OCI-LY3 (cell line): ENCODE measurements around the gene BABAM1.

Experiments used
- H2AFZ ChIP-seq: fragments of 200-600, 300-600 bp; shearing (Covaris generic); 2 replicates; pipeline ENCODE4 v1.6.0; 2014; ENCODE audit warnings: antibody characterized with exemption, low read depth, low read length
- H3K27ac ChIP-seq: fragments of 200-600, 300-600 bp; sonication (generic); 2 replicates; pipeline ENCODE4 v1.5.1; 2014; ENCODE audit warnings: mild to moderate bottlenecking, low read length, moderate library complexity, mixed read lengths
- H3K27me3 ChIP-seq: fragments of 200-600, 300-600 bp; sonication (generic); 2 replicates; pipeline ENCODE4 v1.6.1; 2014; ENCODE audit warnings: low read depth, low read length, mixed read lengths
- H3K36me3 ChIP-seq: fragments of 200-600, 300-600 bp; sonication (generic); replicated peaks from 2 replicates; pipeline ENCODE3; 2014; ENCODE audit warnings: low read depth, low read length, mixed read lengths
- H3K4me1 ChIP-seq: fragments of 300-600, 200-600 bp; sonication (generic); 2 replicates; pipeline ENCODE4 v1.6.1; 2014; ENCODE audit warnings: low read length, mixed read lengths
- H3K4me2 ChIP-seq: fragments of 200-600, 300-600 bp; sonication (generic); 2 replicates; pipeline ENCODE4 v1.6.1; 2014; ENCODE audit warnings: low read length, mixed read lengths
- H3K4me3 ChIP-seq: fragments of 300-600, 200-600 bp; sonication (generic); 2 replicates; pipeline ENCODE4 v1.5.1; 2014; ENCODE audit warnings: antibody characterized with exemption, mild to moderate bottlenecking, low read length, moderate library complexity
- H3K79me2 ChIP-seq: fragments of 300-600, 200-600 bp; shearing (Covaris generic); 2 replicates; pipeline ENCODE4 v1.6.1; 2014; ENCODE audit warnings: mild to moderate bottlenecking, low read length, mixed read lengths
- H3K9ac ChIP-seq: fragments of 300-600, 200-600 bp; shearing (Covaris generic); 2 replicates; pipeline ENCODE4 v1.6.0; 2014; ENCODE audit warnings: mild to moderate bottlenecking, low read length, moderate library complexity
- H3K9me3 ChIP-seq: fragments of 200-600, 300-600 bp; shearing (Covaris generic); 2 replicates; pipeline ENCODE4 v1.6.1; 2014; ENCODE audit warnings: low read length, mixed read lengths; ENCODE audit not compliant: insufficient read depth
- H4K20me1 ChIP-seq: fragments of 200-600, 300-600 bp; sonication (generic); 2 replicates; pipeline ENCODE4 v1.6.1; 2016; ENCODE audit warnings: low read length, mixed read lengths; ENCODE audit not compliant: insufficient read depth
- EZH2phosphoT487 ChIP-seq: fragments of 200-600 bp; shearing (Covaris generic); IDR thresholded peaks from 2 replicates; pipeline ENCODE4 v1.6.1; 2018; ENCODE audit warnings: antibody characterized with exemption, mixed run types, low read depth
- TF ChIP-seq, protein P1 (sequence below): fragments of 200-600, 300-600 bp; sonication (generic); IDR thresholded peaks from 2 replicates; pipeline ENCODE4 v1.5.1; 2014; ENCODE audit warnings: antibody characterized with exemption, low read length, low read depth

BABAM1 gene

DNA sequence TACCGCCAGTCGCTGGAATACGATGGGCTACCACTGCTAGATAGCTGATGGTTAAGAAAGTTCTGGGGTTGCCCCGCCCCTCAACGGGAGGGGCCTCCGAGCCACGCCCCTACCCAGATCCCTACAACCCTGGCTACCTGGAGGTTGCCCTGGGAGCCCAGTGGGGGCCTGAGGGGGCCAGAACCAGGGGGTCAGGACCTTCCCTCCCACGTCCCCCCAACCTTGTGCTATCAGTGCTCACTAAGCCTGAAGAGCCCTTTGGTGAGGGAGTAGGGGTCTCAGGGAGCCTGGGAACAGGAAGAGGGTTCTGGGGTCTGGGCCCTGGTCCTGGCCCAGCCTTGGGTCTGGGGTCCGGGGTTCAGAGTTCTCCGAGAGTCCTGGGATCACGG lies 32.3 kb upstream of the BABAM1 start:
- Histone ChIP-seq H3K9me3 (no peaks in the 10 kb centered on the region), H3K4me1 (peaks cover 11% of the 10 kb centered on the region), H3K4me2 (peak overlapping the region; percentile 98), H3K9ac (peak overlapping the region; percentile 72), H2AFZ (no peak overlapping the region), H4K20me1 (peaks cover 11% of the 10 kb centered on the region; the same call in 1 of the 2 replicates), H3K27ac (peak overlapping the region; percentile 37), H3K4me3 (peak overlapping the region; percentile 84), H3K36me3 (peaks cover 16% of the 10 kb centered on the region), H3K79me2 (peaks cover 11% of the 10 kb centered on the region), H3K27me3 (no peaks in the 10 kb centered on the region)
- TF ChIP-seq, protein P1, sequence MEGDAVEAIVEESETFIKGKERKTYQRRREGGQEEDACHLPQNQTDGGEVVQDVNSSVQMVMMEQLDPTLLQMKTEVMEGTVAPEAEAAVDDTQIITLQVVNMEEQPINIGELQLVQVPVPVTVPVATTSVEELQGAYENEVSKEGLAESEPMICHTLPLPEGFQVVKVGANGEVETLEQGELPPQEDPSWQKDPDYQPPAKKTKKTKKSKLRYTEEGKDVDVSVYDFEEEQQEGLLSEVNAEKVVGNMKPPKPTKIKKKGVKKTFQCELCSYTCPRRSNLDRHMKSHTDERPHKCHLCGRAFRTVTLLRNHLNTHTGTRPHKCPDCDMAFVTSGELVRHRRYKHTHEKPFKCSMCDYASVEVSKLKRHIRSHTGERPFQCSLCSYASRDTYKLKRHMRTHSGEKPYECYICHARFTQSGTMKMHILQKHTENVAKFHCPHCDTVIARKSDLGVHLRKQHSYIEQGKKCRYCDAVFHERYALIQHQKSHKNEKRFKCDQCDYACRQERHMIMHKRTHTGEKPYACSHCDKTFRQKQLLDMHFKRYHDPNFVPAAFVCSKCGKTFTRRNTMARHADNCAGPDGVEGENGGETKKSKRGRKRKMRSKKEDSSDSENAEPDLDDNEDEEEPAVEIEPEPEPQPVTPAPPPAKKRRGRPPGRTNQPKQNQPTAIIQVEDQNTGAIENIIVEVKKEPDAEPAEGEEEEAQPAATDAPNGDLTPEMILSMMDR, result no peak
- no peak for TF ChIP-seq EZH2phosphoT487

DNA sequence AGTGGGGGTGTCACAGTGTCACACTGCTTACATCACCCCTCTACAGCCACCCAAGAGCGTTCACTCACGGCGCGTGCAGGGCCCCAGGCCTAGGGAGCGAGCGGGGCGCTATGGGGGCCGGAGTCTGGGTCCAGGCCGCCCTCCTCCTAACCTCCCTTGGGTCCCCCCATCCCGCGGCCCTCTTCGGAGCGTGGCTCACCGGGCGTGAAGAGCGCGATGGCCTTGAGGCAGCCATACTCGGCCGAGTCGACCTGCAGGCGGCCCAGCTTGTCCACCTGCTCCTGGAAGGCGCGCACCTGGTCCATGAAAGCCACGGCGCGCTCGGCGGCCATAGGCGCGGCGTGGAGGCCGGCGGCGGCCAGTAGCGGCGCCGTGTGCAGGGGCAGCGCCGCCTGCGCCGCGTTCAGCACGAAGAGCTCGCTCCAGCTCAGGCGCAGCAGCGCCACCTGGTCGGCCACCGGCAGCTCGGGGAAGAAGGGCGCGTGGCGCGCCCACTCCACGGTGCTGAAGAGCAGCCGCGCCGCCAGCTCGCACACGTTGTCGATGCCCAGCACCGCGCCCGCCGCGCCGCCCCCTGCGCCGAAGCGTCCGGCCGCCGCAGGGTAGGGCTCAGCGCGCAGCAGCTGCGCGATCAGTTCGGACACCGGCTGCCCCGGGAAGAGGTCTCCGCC lies 31.8 kb upstream of the BABAM1 start:
- Histone ChIP-seq H4K20me1 (peaks cover 11% of the 10 kb centered on the region; the same call in 1 of the 2 replicates), H2AFZ (no peak overlapping the region; the same call in 1 of the 2 replicates), H3K4me2 (peak overlapping the region; percentile 98), H3K79me2 (peaks cover 11% of the 10 kb centered on the region), H3K9ac (peak overlapping the region; percentile 72), H3K4me3 (peak overlapping the region; percentile 84), H3K27ac (peak overlapping the region; percentile 37), H3K36me3 (peaks cover 16% of the 10 kb centered on the region), H3K27me3 (no peaks in the 10 kb centered on the region), H3K4me1 (peaks cover 11% of the 10 kb centered on the region), H3K9me3 (no peaks in the 10 kb centered on the region)
- TF ChIP-seq, protein P1, result peak; percentile 79
- no peak for TF ChIP-seq EZH2phosphoT487

DNA sequence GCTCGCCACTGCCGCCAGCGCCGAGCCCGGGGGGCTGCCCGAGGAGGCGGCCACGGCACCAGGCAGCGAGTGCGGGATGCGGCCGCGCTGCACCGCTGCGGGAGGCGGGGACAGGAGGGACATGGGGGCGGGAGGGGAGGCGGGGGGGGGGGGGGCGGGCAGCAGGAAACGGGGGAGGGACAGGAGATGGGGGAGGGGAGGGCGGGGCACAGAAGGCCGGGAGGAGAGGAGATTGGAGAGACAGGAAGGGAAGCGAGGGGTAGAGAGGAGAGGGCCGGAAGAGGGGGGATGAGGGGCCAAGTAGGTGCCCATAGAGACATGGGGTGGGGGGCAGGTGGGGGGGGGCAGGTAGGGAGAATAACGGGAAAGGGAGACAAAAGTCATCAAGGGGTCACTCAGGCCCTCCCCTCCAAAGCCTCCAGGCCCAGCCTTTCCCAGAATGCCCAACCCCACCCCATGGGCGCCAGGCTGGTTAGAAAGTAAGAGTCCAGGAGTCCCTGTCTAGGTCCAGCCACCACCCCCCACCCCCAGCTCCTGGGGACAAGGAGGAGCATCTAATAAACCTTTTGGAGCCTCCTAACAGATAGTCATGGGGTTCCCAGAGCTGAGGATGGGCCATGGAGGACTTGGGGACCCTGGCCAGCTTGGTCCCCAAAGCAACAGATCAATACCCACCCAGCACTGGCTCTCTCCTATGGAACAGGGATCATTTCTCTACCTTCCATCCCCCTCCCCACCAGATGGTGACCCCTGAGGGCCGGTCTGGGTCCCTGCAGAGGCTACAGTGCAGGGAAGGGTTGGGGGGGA lies 31.1 kb upstream of the BABAM1 start:
- Histone ChIP-seq H3K9ac (peak overlapping the region; percentile 72), H4K20me1 (peaks cover 14% of the 10 kb centered on the region; the same call in 1 of the 2 replicates), H2AFZ (no peak overlapping the region; the same call in 1 of the 2 replicates), H3K27ac (peak overlapping the region; percentile 37; the same call in 1 of the 2 replicates), H3K4me1 (peaks cover 11% of the 10 kb centered on the region), H3K4me2 (peak overlapping the region; percentile 98), H3K36me3 (peaks cover 12% of the 10 kb centered on the region), H3K4me3 (peak overlapping the region; percentile 84), H3K27me3 (no peaks in the 10 kb centered on the region), H3K9me3 (no peaks in the 10 kb centered on the region), H3K79me2 (peaks cover 11% of the 10 kb centered on the region)
- TF ChIP-seq EZH2phosphoT487, result no peak
- TF ChIP-seq, protein P1, result no peak
